Activated CD8-positive, alpha-beta memory T cell treated with anti-CD3 and anti-CD28 coated beads for 48 hours (primary cell): ENCODE data around the gene EIF2AK3.

Source experiments
- DNase-seq, 3 experiments: peaks; one replicate each; pipeline ENCODE4 v3.0.0-alpha.2; 2020; ENCODE audit warnings: low read depth in 2 of 3, low spot score in 2 of 3

The EIF2AK3 gene

GRCh38 chr2:88545118-88545517, 82.1 kb downstream of the EIF2AK3 start:
- DNase-seq: no peak

- DNase-seq: no peak
Measured at GRCh38 chr2:88543541-88544057, 83.7 kb downstream of the EIF2AK3 start.

- DNase-seq: no peak
Measured at GRCh38 chr2:88542668-88543067, 84.6 kb downstream of the EIF2AK3 start.

- no peak for DNase-seq
Measured at GRCh38 chr2:88540346-88540745, 86.9 kb downstream of the EIF2AK3 start.

- no peak for DNase-seq
Measured at GRCh38 chr2:88538362-88538917, 88.8 kb downstream of the EIF2AK3 start.

- DNase-seq: no peak
Measured at GRCh38 chr2:88537640-88538039, 89.6 kb downstream of the EIF2AK3 start.

- DNase-seq: no peak
Measured at GRCh38 chr2:88530081-88530480, 97.2 kb downstream of the EIF2AK3 start.

GRCh38 chr2:88521445-88522073, 105.7 kb downstream of the EIF2AK3 start:
- DNase-seq: no peak

- DNase-seq: no peak
Measured at GRCh38 chr2:88517759-88518201, 109.5 kb downstream of the EIF2AK3 start.
